Astrocyte (in vitro differentiated cells and primary cell): ENCODE results near the gene SEMA3A. TPM values are rescaled to one million over a fixed set of nuclear protein-coding genes. Genes with fewer than 3 reads are reported as not detected.
A peak's percentile ranks its signal among the peaks of the same experiment; 100 is the strongest.
"Not testable (repeated sequence)": the region's sequence is repeated elsewhere in the genome, so short reads cannot be mapped to it uniquely, and the experiment has no call there.

Experiments
- DNase-seq: peaks from one replicate; pipeline ENCODE4 v3.0.0-alpha.2; 2010; ENCODE audit warnings: low read depth
- FAIRE-seq: peaks from 2 replicates; lab custom pipeline; 2011; peaks lifted over from hg19 to GRCh38; lab: Jason Lieb, UNC
- H2AFZ ChIP-seq: 2 replicates; pipeline ENCODE4 v1.6.0; 2012; ENCODE audit warnings: low read depth, low read length, inconsistent platforms
- H3K27ac ChIP-seq: 2 replicates; pipeline ENCODE4 v1.5.1; 2011; ENCODE audit warnings: low read depth, low read length, inconsistent platforms
- H3K27me3 ChIP-seq: 2 replicates; pipeline ENCODE4 v1.6.0; 2011; ENCODE audit warnings: low read length, inconsistent platforms; ENCODE audit not compliant: insufficient read depth
- H3K36me3 ChIP-seq: 2 replicates; pipeline ENCODE4 v1.5.1; 2011; ENCODE audit warnings: low read length, inconsistent platforms; ENCODE audit not compliant: insufficient read depth
- H3K4me1 ChIP-seq: 2 replicates; pipeline ENCODE4 v1.5.1; 2011; ENCODE audit warnings: low read length, inconsistent platforms; ENCODE audit not compliant: insufficient read depth
- H3K4me2 ChIP-seq: 2 replicates; pipeline ENCODE4 v1.6.0; 2012; ENCODE audit warnings: low read length, inconsistent platforms
- H3K4me3 ChIP-seq: 2 replicates; pipeline ENCODE4 v1.5.1; 2011; ENCODE audit warnings: low read depth, mild to moderate bottlenecking, low read length, inconsistent platforms; ENCODE audit not compliant: insufficient read depth
- H3K79me2 ChIP-seq: 2 replicates; pipeline ENCODE4 v1.6.0; 2012; ENCODE audit warnings: mild to moderate bottlenecking, low read length, inconsistent platforms; ENCODE audit not compliant: insufficient read depth
- H3K9ac ChIP-seq: 2 replicates; pipeline ENCODE4 v1.6.0; 2012; ENCODE audit warnings: mild to moderate bottlenecking, low read length, inconsistent platforms
- H3K9me3 ChIP-seq: 2 replicates; pipeline ENCODE4 v1.5.1; 2012; ENCODE audit warnings: low read depth, mild to moderate bottlenecking, low read length, inconsistent platforms; ENCODE audit not compliant: insufficient read depth
- H4K20me1 ChIP-seq: 2 replicates; pipeline ENCODE4 v1.6.0; 2012; ENCODE audit warnings: low read length, inconsistent platforms; ENCODE audit not compliant: insufficient read depth
- H3K27ac Mint-ChIP-seq: one replicate; pipeline ENCODE4 v1.8.0; 2021; ENCODE audit warnings: mild to moderate bottlenecking, mixed read lengths; ENCODE audit not compliant: unreplicated experiment
- H3K27me3 Mint-ChIP-seq: one replicate; pipeline ENCODE4 v1.8.0; 2021; ENCODE audit warnings: low read depth, mixed read lengths; ENCODE audit not compliant: unreplicated experiment
- H3K36me3 Mint-ChIP-seq: one replicate; pipeline ENCODE4 v1.8.0; 2021; ENCODE audit warnings: low read depth, mixed read lengths; ENCODE audit not compliant: unreplicated experiment
- H3K4me1 Mint-ChIP-seq: one replicate; pipeline ENCODE4 v1.8.0; 2021; ENCODE audit warnings: low read depth, mixed read lengths; ENCODE audit not compliant: unreplicated experiment
- H3K4me3 Mint-ChIP-seq: one replicate; pipeline ENCODE4 v1.8.0; 2021; ENCODE audit warnings: mild to moderate bottlenecking, moderate library complexity, mixed read lengths; ENCODE audit not compliant: unreplicated experiment
- H3K9me3 Mint-ChIP-seq: one replicate; pipeline ENCODE4 v1.8.0; 2021; ENCODE audit warnings: mild to moderate bottlenecking, mixed read lengths; ENCODE audit not compliant: unreplicated experiment
- EZH2 ChIP-seq: IDR thresholded peaks from 2 replicates; pipeline ENCODE4 v1.6.1; 2012; ENCODE audit warnings: mild to moderate bottlenecking, low read length, inconsistent platforms; ENCODE audit not compliant: insufficient read depth
- total RNA-seq: library from RNA; stranded (reverse); gene quantifications from 2 replicates; pipeline ENCODE4 v1.2.1, GENCODE V29; 2021
- TF ChIP-seq, protein P1 (sequence below): IDR thresholded peaks from 2 replicates; pipeline ENCODE4 v1.5.1; 2011; ENCODE audit warnings: low read depth, mild to moderate bottlenecking, inconsistent platforms, low read length, moderate library complexity; ENCODE audit not compliant: insufficient read depth

SEMA3A gene
- total RNA-seq, 1 donor from 2014 or later, result 31.3 TPM

GRCh38 chr7:84055904-84056605 is 138.5 kb downstream of the SEMA3A start:
- no peaks in the 10 kb centered on the region for H3K79me2 ChIP-seq
- peaks cover 5% of the 10 kb centered on the region for H3K36me3 Mint-ChIP-seq
- no peaks in the 10 kb centered on the region for H3K27me3 Mint-ChIP-seq
- DNase-seq (peak; percentile 32), FAIRE-seq (no peak)
- H3K4me3 ChIP-seq, result no peak overlapping the region
- H3K4me2 ChIP-seq, result no peak overlapping the region
- no peak overlapping the region for H3K4me3 Mint-ChIP-seq
- H3K9me3 ChIP-seq, result no peaks in the 10 kb centered on the region
- no peaks in the 10 kb centered on the region for H3K9me3 Mint-ChIP-seq
- no peak overlapping the region for H2AFZ ChIP-seq
- H3K36me3 ChIP-seq, result no peaks in the 10 kb centered on the region
- TF ChIP-seq EZH2, result no peak
- TF ChIP-seq, protein P1, sequence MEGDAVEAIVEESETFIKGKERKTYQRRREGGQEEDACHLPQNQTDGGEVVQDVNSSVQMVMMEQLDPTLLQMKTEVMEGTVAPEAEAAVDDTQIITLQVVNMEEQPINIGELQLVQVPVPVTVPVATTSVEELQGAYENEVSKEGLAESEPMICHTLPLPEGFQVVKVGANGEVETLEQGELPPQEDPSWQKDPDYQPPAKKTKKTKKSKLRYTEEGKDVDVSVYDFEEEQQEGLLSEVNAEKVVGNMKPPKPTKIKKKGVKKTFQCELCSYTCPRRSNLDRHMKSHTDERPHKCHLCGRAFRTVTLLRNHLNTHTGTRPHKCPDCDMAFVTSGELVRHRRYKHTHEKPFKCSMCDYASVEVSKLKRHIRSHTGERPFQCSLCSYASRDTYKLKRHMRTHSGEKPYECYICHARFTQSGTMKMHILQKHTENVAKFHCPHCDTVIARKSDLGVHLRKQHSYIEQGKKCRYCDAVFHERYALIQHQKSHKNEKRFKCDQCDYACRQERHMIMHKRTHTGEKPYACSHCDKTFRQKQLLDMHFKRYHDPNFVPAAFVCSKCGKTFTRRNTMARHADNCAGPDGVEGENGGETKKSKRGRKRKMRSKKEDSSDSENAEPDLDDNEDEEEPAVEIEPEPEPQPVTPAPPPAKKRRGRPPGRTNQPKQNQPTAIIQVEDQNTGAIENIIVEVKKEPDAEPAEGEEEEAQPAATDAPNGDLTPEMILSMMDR, result no peak
- H4K20me1 ChIP-seq, result no peaks in the 10 kb centered on the region
- H3K27ac Mint-ChIP-seq, result peak overlapping the region; percentile 62
- no peak overlapping the region for H3K27ac ChIP-seq
- peaks cover 23% of the 10 kb centered on the region for H3K4me1 Mint-ChIP-seq
- no peak overlapping the region for H3K9ac ChIP-seq
- H3K4me1 ChIP-seq, result peaks cover 18% of the 10 kb centered on the region
- no peaks in the 10 kb centered on the region for H3K27me3 ChIP-seq

- peaks cover 12% of the 10 kb centered on the region for H3K4me1 ChIP-seq
- H3K36me3 Mint-ChIP-seq, H3K27me3 Mint-ChIP-seq, DNase-seq, H3K36me3 ChIP-seq, H2AFZ ChIP-seq, H3K4me3 ChIP-seq, H3K9ac ChIP-seq, H3K9me3 Mint-ChIP-seq, H4K20me1 ChIP-seq, H3K79me2 ChIP-seq, FAIRE-seq, H3K27me3 ChIP-seq, H3K9me3 ChIP-seq, H3K27ac ChIP-seq, H3K4me2 ChIP-seq, H3K4me3 Mint-ChIP-seq: not testable (repeated sequence)
- Mint-ChIP-seq H3K27ac (peak overlapping the region; percentile 6), H3K4me1 (peaks cover 19% of the 10 kb centered on the region)
Measured at GRCh38 chr7:84055199-84055598, 139.4 kb downstream of the SEMA3A start.

GRCh38 chr7:84049071-84049836 is 145.3 kb downstream of the SEMA3A start:
- no peaks in the 10 kb centered on the region for H3K9me3 Mint-ChIP-seq
- FAIRE-seq, result no peak
- H3K27ac Mint-ChIP-seq, result no peak overlapping the region
- H3K9me3 ChIP-seq, result no peaks in the 10 kb centered on the region
- H3K27me3 ChIP-seq, result no peaks in the 10 kb centered on the region
- H2AFZ ChIP-seq, result no peak overlapping the region
- H3K27ac ChIP-seq, result no peak overlapping the region
- TF ChIP-seq, protein P1, result no peak
- no peak for TF ChIP-seq EZH2
- no peaks in the 10 kb centered on the region for H4K20me1 ChIP-seq
- H3K9ac ChIP-seq, result no peak overlapping the region
- no peak for DNase-seq
- H3K27me3 Mint-ChIP-seq, result no peaks in the 10 kb centered on the region
- no peak overlapping the region for H3K4me2 ChIP-seq
- no peaks in the 10 kb centered on the region for H3K4me1 ChIP-seq
- H3K36me3 Mint-ChIP-seq, result no peaks in the 10 kb centered on the region
- H3K79me2 ChIP-seq, result no peaks in the 10 kb centered on the region
- peaks cover under 1% of the 10 kb centered on the region for H3K4me1 Mint-ChIP-seq
- H3K4me3 ChIP-seq, result no peak overlapping the region
- H3K36me3 ChIP-seq, result no peaks in the 10 kb centered on the region
- H3K4me3 Mint-ChIP-seq, result no peak overlapping the region
